HG03139 (cell line): Measurements from ENCODE around the gene RGL2.
"Not testable (repeated sequence)": the region's sequence is repeated elsewhere in the genome, so short reads cannot be mapped to it uniquely, and the experiment has no call there.

Source experiments
- ATAC-seq: cut with Tn5 transposase; IDR thresholded peaks from one replicate; pipeline ENCODE4 v1.9.1; 2021; ENCODE audit not compliant: unreplicated experiment

The RGL2 gene

DNA sequence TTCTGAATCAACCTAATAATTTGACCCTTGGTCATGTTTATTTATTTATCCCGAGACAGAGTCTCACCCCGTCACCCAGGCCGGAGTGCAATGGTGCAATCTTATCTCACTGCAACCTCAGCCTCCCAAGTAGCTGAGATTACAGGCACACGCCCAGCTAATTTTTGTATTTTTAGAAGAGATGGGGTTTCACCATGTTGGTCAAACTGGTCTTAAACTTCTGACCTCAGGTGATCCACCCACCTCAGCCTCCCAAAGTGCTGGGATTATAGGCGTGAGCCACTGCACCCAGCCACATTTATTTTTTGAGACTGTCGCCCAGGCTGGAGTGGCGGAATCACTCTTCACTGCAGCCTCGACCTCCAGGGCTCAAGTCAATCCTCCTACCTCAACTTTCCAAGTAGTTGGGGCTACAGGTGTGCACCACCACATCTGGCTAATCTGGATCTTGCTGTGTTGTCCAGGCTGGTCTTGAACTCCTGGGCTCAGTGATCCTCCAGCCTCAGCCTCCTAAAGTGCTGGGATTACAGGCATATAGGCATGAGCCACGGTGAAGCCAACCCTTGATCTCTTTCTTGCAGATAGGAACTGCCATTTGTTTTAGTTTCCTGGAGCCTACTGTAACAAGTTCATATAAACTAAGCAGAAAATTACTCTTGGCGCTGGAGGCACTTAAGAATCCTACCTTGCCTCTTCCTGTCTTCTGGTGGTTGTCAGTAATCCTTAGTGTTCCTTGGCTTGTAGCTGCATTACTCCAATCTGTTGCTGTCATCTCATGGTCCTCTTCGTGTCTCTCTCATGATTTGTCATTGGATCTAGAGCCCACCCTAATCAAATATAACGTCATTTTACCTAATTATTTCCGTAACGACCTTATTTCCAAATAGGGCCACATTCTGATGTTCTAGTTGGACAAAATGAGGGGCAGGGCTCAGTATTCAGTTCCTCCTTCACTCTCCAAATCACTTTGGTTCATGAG lies 24.5 kb downstream of the RGL2 start:
- ATAC-seq = no peak

DNA sequence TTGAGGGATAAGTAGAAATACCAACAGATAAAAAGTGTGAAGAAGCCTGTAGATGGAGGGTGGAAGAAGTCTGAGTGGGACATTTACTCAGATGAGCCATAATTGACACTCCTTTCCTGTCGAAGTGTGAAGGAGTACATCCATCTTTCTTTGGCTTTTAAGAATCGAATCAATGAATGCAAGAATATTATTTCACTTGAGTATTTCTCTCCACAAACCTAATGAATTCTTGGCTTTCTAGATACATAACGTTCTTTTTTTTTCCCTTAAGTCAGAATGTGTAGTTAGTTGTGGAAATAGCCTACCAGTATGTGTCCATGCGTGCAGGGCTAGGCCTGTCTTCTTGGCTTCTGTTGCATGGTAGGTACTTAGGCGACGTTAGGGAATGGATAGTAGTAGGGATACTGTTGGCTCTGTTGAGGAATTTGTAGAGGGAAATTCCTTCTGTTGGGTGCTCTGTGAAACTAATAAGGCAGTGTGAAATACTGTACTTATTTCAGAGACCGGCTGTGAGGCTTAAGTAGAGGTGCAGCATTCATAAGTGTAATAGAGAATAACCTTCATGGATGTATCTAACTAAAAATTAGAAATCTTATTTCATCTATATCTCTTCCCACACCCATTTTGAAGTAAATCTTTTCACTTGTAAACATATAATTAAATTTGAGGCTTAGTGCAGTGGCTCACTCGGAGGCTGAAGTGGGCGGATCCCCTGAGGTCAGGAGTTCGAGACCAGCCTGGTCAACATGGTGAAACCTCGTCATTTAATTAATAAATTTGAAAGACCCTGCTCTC lies 25.4 kb downstream of the RGL2 start:
- no peak for ATAC-seq

DNA sequence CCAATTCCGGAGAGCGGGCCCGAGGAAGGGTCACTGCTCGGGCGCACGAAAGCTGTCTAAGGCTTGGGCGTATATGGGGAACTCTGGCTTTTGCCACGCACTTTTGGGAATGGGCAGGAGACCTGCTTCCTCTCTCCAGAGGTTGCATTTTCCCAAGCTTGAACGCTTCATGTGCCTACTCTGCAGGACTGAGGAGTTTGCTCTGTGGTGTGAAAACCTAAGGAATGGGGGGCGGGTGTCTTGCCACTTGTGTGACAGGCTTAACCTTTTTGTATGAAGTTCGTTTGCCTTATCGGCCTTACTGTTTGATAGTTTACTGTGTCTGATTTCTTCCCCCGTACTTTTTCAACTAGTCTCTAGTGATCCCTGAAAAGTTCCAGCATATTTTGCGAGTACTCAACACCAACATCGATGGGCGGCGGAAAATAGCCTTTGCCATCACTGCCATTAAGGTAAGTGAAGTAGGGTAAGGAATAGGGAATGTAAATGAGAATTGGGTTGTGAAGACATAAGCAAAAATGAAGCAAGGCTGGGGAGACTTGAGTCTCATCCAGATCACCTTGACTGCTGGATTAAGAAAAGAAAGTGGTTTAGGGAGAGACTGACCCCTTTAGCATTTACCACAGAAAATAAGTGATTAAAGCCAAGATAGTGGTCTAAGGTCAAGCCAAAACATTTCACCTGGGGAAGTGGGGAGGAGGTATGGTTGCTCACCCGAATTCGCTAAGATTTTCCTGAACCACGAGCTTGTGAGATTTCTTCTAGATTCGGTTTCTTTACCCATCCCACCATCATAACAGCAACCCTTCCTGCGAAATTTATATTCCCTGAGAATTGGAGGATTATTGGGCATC lies 26.2 kb downstream of the RGL2 start:
- ATAC-seq = no peak

DNA sequence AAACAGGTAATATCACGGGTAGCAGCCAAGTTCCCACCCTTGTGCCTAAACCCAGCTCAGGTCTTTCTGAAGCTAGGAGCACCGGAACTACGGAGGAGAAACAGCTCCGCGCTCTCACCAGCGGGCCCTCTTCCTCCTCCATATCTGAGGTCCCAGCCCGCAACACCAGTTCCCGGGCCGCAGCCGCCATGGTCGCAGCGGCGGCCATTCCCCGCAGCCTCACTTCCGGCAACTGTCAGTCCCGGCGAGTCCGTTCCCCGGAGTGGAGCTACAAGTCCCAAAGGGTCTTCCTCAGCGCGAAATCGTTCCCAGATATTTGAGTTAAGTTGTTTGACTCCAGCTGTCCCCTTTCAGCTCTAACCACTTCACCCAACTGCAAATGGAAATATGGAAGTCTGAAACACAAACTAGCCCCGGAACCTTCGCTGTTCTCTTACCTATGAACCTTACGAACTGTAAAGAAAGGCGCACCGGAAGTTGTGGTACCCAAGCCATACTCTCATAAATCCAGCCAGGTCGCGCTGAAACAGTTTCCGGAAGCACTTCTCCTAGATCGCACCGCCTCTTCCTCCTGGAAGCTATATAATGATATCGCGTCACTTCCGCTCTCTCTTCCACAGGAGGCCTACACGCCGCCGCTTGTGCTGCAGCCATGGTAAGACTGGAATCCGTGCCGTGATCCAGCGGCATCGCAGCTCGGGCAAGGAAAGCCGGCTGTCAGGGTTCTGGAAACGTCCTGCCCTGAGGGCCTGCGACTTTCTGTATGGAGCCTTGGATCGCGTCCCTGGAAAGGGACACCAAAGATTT lies 27.1 kb downstream of the RGL2 start, which contains the start of the genes RPS18 and VPS52:
TSS of gene RPS18 (plus strand) at position 608 of the 807 bp plus-strand sequence. CDS start at position 653, 45 bp downstream.
TSS of gene VPS52 (minus strand) at position 409 of the 807 bp plus-strand sequence. CDS start at position 208, 201 bp downstream.
- ATAC-seq = peak; percentile 74

DNA sequence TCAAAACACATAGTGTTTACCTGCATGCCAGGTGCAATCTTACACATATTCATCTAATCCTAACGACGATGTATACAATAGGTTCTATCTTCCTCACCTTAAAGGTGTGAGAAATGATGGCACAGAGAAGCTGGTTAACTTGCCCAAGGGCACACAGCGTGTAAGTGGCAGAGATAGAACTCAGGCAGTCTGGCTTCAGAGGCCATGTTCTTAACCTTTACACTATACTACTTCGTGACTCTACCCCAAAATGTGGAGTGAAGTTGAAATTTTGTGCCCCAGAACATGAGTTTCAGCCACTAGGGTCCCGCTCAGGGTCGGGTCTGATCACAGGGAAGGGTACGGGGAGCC lies 27.6 kb downstream of the RGL2 start:
- no peak for ATAC-seq

DNA sequence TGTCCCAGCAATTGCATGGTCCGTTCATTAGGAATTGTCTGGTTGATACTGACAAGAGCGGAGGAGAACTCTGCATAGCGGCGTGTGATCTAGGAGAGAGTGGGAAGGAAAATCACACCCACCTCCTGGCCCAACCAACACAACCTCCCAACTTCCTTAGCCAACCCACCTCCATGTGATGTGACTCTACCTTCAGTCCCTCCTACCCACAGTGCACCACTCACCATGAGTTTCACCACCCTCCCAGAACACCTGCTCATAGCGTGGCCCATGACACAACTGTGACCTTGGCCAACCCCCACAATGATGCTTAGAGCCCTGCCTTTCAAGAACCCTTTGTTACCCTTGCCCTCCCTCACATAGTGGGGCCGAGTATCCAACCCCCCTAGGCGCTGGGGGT lies 34.7 kb downstream of the RGL2 start:
- no peak for ATAC-seq

DNA sequence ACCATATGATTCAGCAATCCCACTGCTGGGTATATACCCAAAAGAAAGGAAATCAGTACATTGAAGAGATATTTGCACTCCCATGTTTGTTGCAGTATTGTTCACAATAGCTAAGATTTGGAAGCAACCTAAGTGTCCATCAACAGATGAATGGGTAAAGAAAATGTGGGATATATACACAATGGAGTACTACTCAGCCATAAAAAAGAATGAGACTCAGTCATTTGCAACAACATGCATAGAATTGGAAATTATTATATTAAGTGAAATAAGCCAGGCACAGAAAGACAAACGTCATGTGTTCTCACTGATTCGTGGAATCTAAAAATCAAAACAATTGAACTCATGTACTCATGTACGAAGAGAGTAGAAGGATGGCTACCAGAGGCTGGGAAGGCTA lies 36.3 kb downstream of the RGL2 start:
- not testable (repeated sequence) for ATAC-seq

DNA sequence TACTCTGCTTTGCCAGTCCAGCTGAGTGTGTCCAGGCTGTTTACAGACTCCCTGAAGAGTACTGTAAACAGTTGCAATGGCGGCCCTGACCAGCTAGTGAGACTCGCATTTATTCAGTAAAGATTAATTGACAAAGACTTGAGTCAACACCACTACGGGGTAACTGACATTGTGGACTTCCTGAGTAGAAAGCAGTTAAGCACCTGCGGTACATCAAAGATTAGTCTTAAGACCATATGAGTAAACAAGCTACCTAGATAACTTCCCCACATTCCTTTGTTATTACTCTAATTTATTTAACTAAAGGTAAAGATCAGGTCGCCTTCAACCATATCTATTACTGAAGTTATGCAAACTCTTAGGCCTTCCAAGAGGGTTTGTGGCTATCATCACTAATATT lies 39.7 kb downstream of the RGL2 start:
- no peak for ATAC-seq

DNA sequence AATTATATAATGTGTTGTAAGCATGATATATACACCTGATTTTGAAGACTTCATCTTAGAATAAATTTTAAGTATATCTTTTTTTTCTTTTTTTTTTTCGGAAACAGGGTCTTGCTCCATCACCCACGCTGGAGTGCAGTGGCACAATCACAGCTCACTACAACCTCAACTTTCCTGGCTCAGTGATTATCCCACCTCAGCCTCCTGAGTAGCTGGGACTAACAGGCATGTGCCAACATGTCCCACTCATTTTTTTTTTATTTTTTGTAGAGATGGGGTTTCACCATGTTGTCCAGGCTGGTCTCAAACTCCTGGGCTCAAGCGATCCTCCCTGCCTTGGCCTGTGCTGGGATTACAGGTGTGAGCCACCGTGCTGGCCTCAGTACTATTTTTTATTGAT lies 44.2 kb downstream of the RGL2 start:
- ATAC-seq = no peak

DNA sequence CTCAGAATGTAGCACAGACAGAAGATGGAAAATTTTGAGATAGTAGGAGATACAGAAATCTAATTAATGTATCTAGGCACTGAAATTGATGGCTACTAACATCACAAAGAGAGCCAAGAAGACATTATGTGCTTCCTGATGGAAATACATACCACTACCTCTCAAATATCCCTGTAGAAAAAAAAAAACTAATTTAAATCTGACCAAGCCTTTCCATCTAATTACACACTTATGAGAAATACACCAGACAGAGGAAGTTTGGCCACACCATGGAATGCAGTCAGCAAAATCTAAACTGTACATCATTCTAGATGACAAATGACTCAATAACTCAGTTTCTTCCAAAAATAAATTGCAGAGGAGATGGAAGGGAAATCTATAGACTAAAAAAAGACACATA lies 46.0 kb downstream of the RGL2 start:
- no peak for ATAC-seq

DNA sequence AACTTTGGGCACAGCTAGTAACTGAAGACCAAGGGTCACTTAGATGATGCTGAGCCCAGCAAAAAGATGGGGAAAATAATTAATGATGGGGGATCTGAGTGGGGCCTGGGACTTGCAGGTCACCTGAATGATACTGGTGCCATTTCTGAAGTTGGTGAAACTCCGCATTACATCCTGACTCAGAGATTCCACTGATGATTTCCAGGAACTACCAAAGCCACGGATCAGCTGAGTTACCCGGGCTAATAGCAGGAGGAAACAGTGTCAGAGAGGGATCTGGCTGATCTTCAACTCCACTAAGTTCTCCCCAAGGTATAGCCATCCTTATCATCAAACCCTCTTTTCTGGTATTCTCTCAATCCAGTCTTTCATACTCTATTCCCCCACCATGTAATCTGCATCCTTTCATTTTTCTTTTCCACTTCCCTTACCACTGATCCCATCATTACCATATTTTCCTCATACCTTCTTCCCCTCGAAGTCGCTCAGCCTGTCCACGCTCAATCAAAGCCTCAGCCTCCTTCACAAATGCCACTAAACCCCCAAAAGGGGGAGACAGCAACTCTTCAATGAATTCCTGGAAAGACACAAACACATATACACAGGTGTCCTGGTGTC lies 47.2 kb downstream of the RGL2 start:
- no peak for ATAC-seq

DNA sequence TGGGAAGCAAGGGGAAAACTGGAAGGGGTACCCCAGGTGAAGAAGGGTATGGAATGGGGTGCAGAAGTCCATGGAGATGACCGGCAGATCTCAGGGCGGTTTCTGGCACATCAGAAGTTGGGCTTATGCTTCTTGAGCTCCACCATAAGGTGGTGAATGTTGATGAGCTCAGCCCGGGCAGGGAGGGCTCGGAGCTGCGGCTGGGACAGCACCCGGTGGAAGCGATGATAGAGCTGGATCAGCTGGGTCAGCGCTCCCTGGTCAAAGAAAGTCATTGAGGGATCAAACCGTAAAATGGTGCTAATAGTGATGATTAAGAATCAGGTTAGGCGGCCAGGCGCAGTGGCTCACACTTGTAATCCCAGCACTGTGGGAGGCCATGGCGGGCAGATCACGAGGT lies 48.0 kb downstream of the RGL2 start:
- ATAC-seq = no peak

DNA sequence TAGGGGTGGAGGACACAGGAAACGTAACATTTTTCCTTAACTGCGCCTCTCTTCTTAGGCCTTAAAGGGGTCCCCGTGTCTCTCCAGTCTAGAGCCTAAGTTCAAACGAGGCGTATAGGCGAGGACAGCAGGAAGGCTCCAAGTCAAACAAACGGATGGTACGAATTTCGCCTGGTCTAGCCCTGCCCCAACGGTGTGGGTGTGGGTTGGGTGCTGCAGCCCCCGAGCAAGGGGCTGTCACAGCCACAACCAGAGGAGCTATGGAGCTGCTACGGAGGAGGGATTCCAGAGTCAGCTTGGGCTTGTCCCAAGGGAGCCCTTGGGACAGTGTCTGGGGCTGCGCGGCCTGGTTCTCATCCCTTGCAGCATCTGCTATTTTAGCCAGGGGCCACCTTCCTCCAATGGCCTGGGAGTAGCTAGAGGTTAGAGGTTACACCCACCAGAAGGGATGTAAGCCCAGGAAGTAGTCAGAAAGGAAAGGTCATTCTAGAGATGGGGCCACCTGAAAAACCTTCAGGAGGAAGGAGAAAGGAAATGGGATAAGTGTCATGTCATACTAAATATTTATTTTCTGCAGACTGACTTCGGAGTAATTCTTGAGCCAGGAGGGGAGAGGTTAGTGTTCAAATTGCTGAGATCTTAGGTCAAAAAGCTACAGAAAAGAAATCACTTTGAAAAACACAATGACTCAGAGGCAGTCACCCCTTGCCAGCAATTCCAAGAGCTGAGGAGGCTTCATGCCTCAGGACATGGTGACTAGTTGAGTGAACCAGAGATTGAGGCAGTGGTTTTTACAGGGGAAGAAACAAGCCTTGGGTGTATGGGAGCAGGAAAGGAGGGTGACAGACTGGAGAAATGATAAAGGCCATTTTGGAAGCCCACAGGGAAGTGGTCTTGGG lies 48.8 kb downstream of the RGL2 start:
- ATAC-seq = no peak

DNA sequence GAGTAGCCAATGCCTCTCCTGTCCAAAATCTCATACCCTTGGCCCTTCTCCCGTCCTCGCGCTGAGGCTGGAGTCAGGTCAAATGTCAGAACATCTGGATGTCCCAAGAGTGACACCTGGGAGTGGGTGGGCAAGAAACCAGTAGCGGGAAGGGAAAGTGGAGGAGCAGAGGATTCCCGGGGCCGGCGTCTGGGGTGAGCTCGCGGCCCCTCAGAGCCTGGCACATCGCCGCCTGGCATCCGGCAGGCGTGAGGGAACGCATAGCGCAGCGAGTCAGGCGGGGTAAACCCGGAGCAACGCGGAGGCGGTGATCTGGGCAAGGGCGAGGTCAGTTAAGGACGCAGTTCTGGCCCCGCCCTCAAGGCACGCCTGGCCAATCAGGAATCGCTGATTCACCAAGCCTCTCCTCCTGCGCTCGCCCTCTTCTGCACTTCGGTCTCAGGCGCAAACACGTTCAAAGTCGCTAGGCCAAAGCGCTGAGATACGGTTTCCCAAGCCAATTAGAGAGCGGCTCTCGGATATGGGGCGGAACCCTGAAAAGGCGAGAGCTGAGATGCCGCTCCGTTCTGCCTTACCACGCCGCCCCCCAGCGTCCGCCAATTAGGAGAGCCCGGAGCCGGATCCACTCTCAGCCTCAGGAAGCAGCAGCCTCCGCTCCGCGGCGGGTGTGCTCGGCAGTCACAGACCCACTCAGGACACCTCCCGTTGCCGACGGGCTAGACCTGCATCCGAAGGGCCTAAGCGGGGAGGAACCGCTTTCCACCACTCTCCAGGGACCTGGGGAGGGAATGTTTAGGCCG lies 49.6 kb downstream of the RGL2 start:
- ATAC-seq = peak; percentile 86

DNA sequence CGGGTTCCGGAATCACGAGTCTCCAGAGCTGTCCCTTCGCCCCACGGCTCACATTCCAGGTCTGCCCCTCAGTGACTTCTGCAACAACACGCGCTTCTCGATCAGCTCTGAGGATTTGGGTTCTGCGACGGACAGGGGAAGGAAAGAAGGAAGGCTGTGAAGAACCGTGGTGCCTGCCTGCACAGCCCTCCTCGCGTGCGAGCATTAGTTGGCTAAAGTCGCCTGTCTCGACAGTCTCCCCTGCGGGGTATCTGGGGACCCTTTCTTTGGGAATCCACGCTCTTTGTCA lies 50.2 kb downstream of the RGL2 start:
- ATAC-seq = no peak

DNA sequence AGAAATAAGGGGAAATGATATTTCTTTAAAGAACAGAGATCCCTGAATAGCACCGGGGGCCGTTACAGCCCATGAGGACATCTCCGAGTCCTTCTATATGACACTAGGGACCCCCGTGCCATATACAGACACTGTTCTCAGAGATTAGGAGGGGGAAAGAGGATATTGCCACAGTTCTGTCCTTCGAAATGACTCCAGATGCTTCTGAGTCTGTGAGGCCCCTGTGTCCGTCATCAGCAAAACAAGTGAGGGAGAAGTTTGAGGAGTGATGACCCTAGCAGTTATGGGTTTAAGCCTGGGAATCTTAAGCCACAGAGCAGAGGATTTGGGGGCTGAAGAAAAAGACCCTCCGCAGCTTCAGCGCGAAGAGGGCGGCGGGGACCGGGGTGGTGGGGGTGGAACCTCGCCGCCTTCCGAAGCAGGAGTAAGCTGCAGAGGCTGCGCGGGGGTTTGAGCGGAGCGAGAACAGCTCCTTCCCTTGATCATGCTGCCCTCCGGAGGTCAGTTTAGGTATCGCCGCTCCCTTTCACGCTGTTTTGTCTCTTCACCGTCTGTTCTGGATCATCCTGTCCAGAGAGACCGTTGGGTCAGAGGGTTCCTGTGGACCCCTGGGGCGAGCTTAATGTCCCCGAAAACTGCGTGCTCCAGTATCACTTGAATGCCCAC lies 50.6 kb downstream of the RGL2 start:
- no peak for ATAC-seq

DNA sequence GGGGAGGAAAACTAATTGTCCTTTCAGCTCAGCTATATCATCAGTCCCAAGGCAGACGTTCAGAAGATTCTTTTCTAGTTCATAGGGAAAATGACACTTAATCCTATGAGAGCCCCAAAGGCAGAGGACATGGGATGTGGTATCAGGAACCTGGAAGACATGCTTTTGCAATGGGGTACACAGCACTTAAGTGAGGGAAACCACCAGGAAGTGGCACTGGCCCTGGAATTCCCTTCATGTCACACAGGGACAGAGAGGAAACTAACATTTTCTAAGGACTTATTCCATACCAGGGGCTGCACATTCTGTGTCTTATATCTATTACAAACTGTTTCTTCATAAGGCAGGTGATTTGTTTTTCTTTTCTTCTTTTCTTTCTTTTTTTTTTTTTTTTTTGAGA lies 55.3 kb downstream of the RGL2 start:
- no peak for ATAC-seq

DNA sequence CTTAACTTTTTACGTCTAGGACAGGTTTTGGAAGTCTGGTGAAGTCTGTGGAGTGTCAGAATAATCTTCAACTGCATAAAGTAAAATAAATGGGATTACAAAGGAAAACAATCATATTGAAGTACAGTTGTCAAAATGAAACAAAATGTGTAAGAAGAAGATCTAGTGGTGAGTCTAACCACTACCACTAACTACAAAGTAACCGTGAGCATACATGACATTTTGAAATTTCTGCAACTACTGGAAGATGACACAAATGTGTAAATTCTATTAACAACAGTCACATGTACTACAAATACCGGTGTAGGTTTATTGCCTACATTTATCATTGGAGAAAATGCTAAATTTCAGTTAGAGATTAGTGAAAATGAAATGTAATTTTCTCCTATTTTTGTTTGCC lies 56.8 kb downstream of the RGL2 start:
- no peak for ATAC-seq
